PC-3 (cell line): ENCODE measurements around the gene LENEP. TPM values are rescaled to one million over a fixed set of nuclear protein-coding genes. Genes with fewer than 3 reads are reported as not detected.

Source experiments
- ATAC-seq: fragments of 200-7000 bp; cut with Tn5 transposase; 2 replicates; pipeline ENCODE4 v1.9.1; 2020; ENCODE audit warnings: mild to moderate bottlenecking, moderate library complexity
- BruUV-seq: library from RNA; stranded (reverse); fragments of 400-500 nt; replicated peaks from 2 replicates; lab custom pipeline; 2021; lab: Mats Ljungman, UMichigan
- CTCF ChIA-PET: fragments of 300-600 bp; sonication (Branson Sonifier 250); formaldehyde crosslinking; loops from one replicate; lab custom pipeline; 2022; ENCODE audit warnings: antibody characterized with exemption; lab: Charles Lee
- POLR2A ChIA-PET: fragments of 300-600 bp; sonication (Branson Sonifier 250); formaldehyde crosslinking; loops from one replicate; lab custom pipeline; 2022; ENCODE audit warnings: antibody characterized with exemption; ENCODE audit not compliant: unreplicated experiment; lab: Charles Lee
- DNase-seq: peaks from one replicate; pipeline ENCODE4 v3.0.0-alpha.2; 2015
- H2AFZ ChIP-seq: fragments of 300-600 bp; sonication (generic); 2 replicates; pipeline ENCODE4 v1.6.0; 2016; ENCODE audit warnings: antibody characterized with exemption, low read length
- H3F3A ChIP-seq: fragments of 300-600 bp; sonication (generic); one replicate; pipeline ENCODE4 v1.6.0; 2017; ENCODE audit warnings: antibody characterized with exemption, low read length, control low read depth, mild to moderate bottlenecking; ENCODE audit not compliant: unreplicated experiment
- H3K27ac ChIP-seq: fragments of 300-600 bp; sonication (generic); 2 replicates; pipeline ENCODE4 v1.5.1; 2016; ENCODE audit warnings: mild to moderate bottlenecking, low read length
- H3K27me3 ChIP-seq: fragments of 300-600 bp; sonication (generic); 2 replicates; pipeline ENCODE4 v1.6.1; 2016; ENCODE audit warnings: low read length, mixed read lengths
- H3K36me3 ChIP-seq: fragments of 300-600 bp; sonication (generic); 2 replicates; pipeline ENCODE4 v1.6.1; 2016; ENCODE audit warnings: low read depth, mixed run types, low read length, mixed read lengths
- H3K4me1 ChIP-seq: fragments of 300-600 bp; sonication (generic); 2 replicates; pipeline ENCODE4 v1.5.1; 2016; ENCODE audit warnings: low read length; ENCODE audit not compliant: insufficient read depth
- H3K4me2 ChIP-seq: fragments of 300-600 bp; sonication (generic); 2 replicates; pipeline ENCODE4 v1.6.0; 2016; ENCODE audit warnings: low read length
- H3K4me3 ChIP-seq: fragments of 300-600 bp; sonication (generic); 2 replicates; pipeline ENCODE4 v1.5.1; 2016; ENCODE audit warnings: mild to moderate bottlenecking, low read length, mixed read lengths
- H3K79me2 ChIP-seq: fragments of 300-600 bp; sonication (generic); 2 replicates; pipeline ENCODE4 v1.6.1; 2017; ENCODE audit warnings: low read length, mixed read lengths
- H3K9ac ChIP-seq: fragments of 300-600 bp; sonication (generic); 2 replicates; pipeline ENCODE4 v1.6.0; 2016; ENCODE audit warnings: mild to moderate bottlenecking, low read length
- H3K9me2 ChIP-seq: fragments of 300-600 bp; sonication (generic); replicated peaks from 2 replicates; pipeline ENCODE4 v1.6.1; 2016; ENCODE audit warnings: mixed run types, low read length, mixed read lengths
- H3K9me3 ChIP-seq: fragments of 300-600 bp; sonication (generic); 2 replicates; pipeline ENCODE4 v1.6.1; 2016; ENCODE audit warnings: low read length, mixed read lengths
- H4K20me1 ChIP-seq: fragments of 300-600 bp; sonication (generic); 2 replicates; pipeline ENCODE4 v1.6.1; 2016; ENCODE audit warnings: low read length, mixed read lengths
- CTCF ChIP-seq: fragments of 300-600 bp; sonication (generic); conservative IDR thresholded peaks from 2 replicates; pipeline ENCODE4 v1.5.1; 2017; ENCODE audit warnings: antibody characterized with exemption, low read depth, mild to moderate bottlenecking, low read length
- EZH2 ChIP-seq: fragments of 300-600 bp; sonication (generic); IDR thresholded peaks from one replicate; pipeline ENCODE4 v1.6.1; 2017; ENCODE audit warnings: antibody characterized with exemption, mild to moderate bottlenecking, low read length; ENCODE audit not compliant: unreplicated experiment
- EZH2phosphoT487 ChIP-seq: fragments of 300-600 bp; sonication (generic); IDR thresholded peaks from 2 replicates; pipeline ENCODE4 v1.6.1; 2018; ENCODE audit warnings: mild to moderate bottlenecking, antibody characterized with exemption, low read length, borderline replicate concordance
- intact Hi-C: fragments of 100-400 bp; cut with micrococcal nuclease; formaldehyde crosslinking; loops from 2 replicates; pipeline ENCODE4 v1.9.0; 2023
- total RNA-seq: library from RNA; depleted of rRNA; stranded (reverse); fragments of >200 nt; gene quantifications from 2 replicates; pipeline ENCODE4 v1.2.3, GENCODE V29; 2014

LENEP gene
- total RNA-seq, 1 experiment from 2014 or later: not detected

GRCh38 chr1:154951901-154952657, 41.3 kb upstream of the LENEP start:
- TF ChIP-seq EZH2 (no peak), CTCF (no peak), EZH2phosphoT487 (no peak)
- ChIA-PET CTCF (no interaction called here), POLR2A (no interaction called here)
- no peaks in the 10 kb centered on the region for H3K27me3 ChIP-seq
- ATAC-seq (no peak), DNase-seq (no peak)
- intact Hi-C loops: no loop called here
- no peak overlapping the region for H3K4me2 ChIP-seq
- no peak overlapping the region for H3K4me3 ChIP-seq
- H4K20me1 ChIP-seq: no peaks in the 10 kb centered on the region
- H3K9me2 ChIP-seq: no peaks in the 10 kb centered on the region
- H3K9ac ChIP-seq: no peak overlapping the region
- no peaks in the 10 kb centered on the region for H3K36me3 ChIP-seq
- no peak overlapping the region for H3K27ac ChIP-seq
- no peaks in the 10 kb centered on the region for H3K9me3 ChIP-seq
- H3K79me2 ChIP-seq: no peaks in the 10 kb centered on the region
- no peak overlapping the region for H2AFZ ChIP-seq
- no peaks in the 10 kb centered on the region for H3F3A ChIP-seq
- H3K4me1 ChIP-seq: peaks cover 13% of the 10 kb centered on the region
- BruUV-seq: no TSS peak

DNA sequence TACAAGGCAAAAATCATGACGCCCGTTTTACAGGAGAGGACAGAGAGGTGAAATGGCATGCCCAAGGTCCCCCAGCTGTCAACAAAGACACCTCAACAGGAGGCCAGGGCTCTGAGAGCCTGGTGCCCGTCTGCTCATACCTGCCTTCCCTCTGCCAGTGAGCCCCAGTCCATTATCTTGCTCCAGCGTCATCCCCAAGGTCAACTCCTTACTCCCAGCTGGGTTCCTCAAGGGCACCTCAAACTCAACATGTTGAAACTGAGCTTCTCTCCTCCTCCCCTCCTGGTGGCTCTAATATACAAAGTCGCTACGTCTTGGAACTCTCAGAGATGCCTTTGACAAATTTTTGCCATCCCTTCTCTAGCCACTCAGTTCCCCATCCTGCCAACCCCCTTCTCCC, 40.7 kb upstream of the LENEP start:
- intact Hi-C loops: no loop called here
- TF ChIP-seq CTCF (no peak), EZH2phosphoT487 (no peak), EZH2 (no peak)
- Histone ChIP-seq H3K9me3 (no peaks in the 10 kb centered on the region), H3K36me3 (no peaks in the 10 kb centered on the region), H3K4me2 (no peak overlapping the region), H3K4me1 (peaks cover 13% of the 10 kb centered on the region), H4K20me1 (no peaks in the 10 kb centered on the region), H2AFZ (no peak overlapping the region), H3K27me3 (no peaks in the 10 kb centered on the region), H3F3A (no peaks in the 10 kb centered on the region), H3K9me2 (no peaks in the 10 kb centered on the region), H3K27ac (no peak overlapping the region), H3K9ac (no peak overlapping the region), H3K4me3 (no peak overlapping the region), H3K79me2 (no peaks in the 10 kb centered on the region)
- no peak for DNase-seq
- ChIA-PET POLR2A (no interaction called here), CTCF (no interaction called here)
- ATAC-seq: no peak
- BruUV-seq: no TSS peak

GRCh38 chr1:154953611-154954038, 39.8 kb upstream of the LENEP start:
- Histone ChIP-seq H3F3A (no peaks in the 10 kb centered on the region), H3K9me3 (no peaks in the 10 kb centered on the region), H3K9ac (no peak overlapping the region), H3K36me3 (0 out of 2 replicates have a peak, but pooled peaks cover 2% of the 10 kb centered on the region), H3K27me3 (no peaks in the 10 kb centered on the region), H3K4me1 (peaks cover 13% of the 10 kb centered on the region), H4K20me1 (no peaks in the 10 kb centered on the region), H3K79me2 (no peaks in the 10 kb centered on the region), H3K9me2 (no peaks in the 10 kb centered on the region), H2AFZ (no peak overlapping the region), H3K4me3 (no peak overlapping the region), H3K4me2 (no peak overlapping the region), H3K27ac (no peak overlapping the region)
- BruUV-seq: no TSS peak
- no peak for DNase-seq
- ChIA-PET POLR2A (no interaction called here), CTCF (no interaction called here)
- intact Hi-C loops: no loop called here
- ATAC-seq: no peak
- TF ChIP-seq EZH2 (no peak), CTCF (no peak), EZH2phosphoT487 (no peak)
